ENCODE data around the gene PHACTR3. TPM values are rescaled to one million over a fixed set of nuclear protein-coding genes. Genes with fewer than 3 reads are reported as not detected.
"Not testable (repeated sequence)": the region's sequence is repeated elsewhere in the genome, so short reads cannot be mapped to it uniquely, and the experiment has no call there.

PHACTR3 gene
- total RNA-seq, 1 donor, result not detected

DNA sequence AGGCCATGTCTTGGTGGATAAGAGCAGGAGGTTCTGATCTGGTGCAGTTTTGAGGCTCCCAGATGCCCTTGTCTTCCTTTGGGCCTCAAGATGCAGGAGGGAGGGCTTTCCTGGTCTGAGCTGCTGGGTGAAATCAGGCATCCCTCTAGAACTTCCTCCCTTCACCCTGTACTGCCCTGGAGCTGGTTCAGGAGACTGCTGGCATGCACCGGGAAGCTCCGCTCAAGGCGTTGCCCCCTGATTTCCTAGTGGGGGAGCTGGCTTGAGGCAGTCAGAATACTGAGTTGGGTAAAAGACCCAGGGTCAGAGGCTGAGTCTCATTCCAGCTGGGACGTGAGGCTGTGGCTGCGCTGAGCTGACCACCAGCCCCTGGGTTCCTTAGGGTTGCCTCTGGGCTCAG lies 12.0 kb downstream of the PHACTR3 start:
- Histone ChIP-seq H3K27me3 (ENCODE audit: insufficient read depth, low read length) (no peaks in the 10 kb centered on the region), H3K27ac (ENCODE audit: low read depth, low read length) (no peak overlapping the region), H3K4me2 (ENCODE audit: insufficient read depth, low read length) (no peak overlapping the region), H3K4me1 (ENCODE audit: insufficient read depth, low read length) (no peaks in the 10 kb centered on the region), H3K36me3 (ENCODE audit: insufficient read depth, low read length) (no peaks in the 10 kb centered on the region), H3K4me3 (ENCODE audit: insufficient read depth, low read length) (no peak overlapping the region), H2AFZ (ENCODE audit: low read length) (no peak overlapping the region), H3K9me3 (ENCODE audit: low read depth, low read length) (no peaks in the 10 kb centered on the region), H4K20me1 (ENCODE audit: insufficient read depth, low read length) (no peaks in the 10 kb centered on the region), H3K79me2 (ENCODE audit: insufficient read depth, low read length) (no peaks in the 10 kb centered on the region)
- TF ChIP-seq, protein P1, sequence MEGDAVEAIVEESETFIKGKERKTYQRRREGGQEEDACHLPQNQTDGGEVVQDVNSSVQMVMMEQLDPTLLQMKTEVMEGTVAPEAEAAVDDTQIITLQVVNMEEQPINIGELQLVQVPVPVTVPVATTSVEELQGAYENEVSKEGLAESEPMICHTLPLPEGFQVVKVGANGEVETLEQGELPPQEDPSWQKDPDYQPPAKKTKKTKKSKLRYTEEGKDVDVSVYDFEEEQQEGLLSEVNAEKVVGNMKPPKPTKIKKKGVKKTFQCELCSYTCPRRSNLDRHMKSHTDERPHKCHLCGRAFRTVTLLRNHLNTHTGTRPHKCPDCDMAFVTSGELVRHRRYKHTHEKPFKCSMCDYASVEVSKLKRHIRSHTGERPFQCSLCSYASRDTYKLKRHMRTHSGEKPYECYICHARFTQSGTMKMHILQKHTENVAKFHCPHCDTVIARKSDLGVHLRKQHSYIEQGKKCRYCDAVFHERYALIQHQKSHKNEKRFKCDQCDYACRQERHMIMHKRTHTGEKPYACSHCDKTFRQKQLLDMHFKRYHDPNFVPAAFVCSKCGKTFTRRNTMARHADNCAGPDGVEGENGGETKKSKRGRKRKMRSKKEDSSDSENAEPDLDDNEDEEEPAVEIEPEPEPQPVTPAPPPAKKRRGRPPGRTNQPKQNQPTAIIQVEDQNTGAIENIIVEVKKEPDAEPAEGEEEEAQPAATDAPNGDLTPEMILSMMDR (IDR thresholded peaks at IDR 0.05; ENCODE audit: extremely low read depth, low read depth, low read length), result no peak
- DNase-seq (ENCODE audit: insufficient read length, low spot score, missing footprints), result no peak

GRCh38 chr20:59617221-59617620 lies 12.9 kb downstream of the PHACTR3 start:
- Histone ChIP-seq H2AFZ (ENCODE audit: low read length) (no peak overlapping the region), H3K4me1 (ENCODE audit: insufficient read depth, low read length) (no peaks in the 10 kb centered on the region), H3K4me3 (ENCODE audit: insufficient read depth, low read length) (no peak overlapping the region), H3K9me3 (ENCODE audit: low read depth, low read length) (no peaks in the 10 kb centered on the region), H3K79me2 (ENCODE audit: insufficient read depth, low read length) (no peaks in the 10 kb centered on the region), H4K20me1 (ENCODE audit: insufficient read depth, low read length) (no peaks in the 10 kb centered on the region), H3K27ac (ENCODE audit: low read depth, low read length) (no peak overlapping the region), H3K27me3 (ENCODE audit: insufficient read depth, low read length) (no peaks in the 10 kb centered on the region), H3K36me3 (ENCODE audit: insufficient read depth, low read length) (no peaks in the 10 kb centered on the region), H3K4me2 (ENCODE audit: insufficient read depth, low read length) (no peak overlapping the region)
- DNase-seq (ENCODE audit: insufficient read length, low spot score, missing footprints), result no peak
- TF ChIP-seq, protein P1 (IDR thresholded peaks at IDR 0.05; ENCODE audit: extremely low read depth, low read depth, low read length), result no peak

- no peak overlapping the region for H3K4me3 ChIP-seq (ENCODE audit: insufficient read depth, low read length)
- no peaks in the 10 kb centered on the region for H3K9me3 ChIP-seq (ENCODE audit: low read depth, low read length)
- no peak overlapping the region for H2AFZ ChIP-seq (ENCODE audit: low read length)
- no peaks in the 10 kb centered on the region for H3K27me3 ChIP-seq (ENCODE audit: insufficient read depth, low read length)
- no peaks in the 10 kb centered on the region for H4K20me1 ChIP-seq (ENCODE audit: insufficient read depth, low read length)
- no peaks in the 10 kb centered on the region for H3K79me2 ChIP-seq (ENCODE audit: insufficient read depth, low read length)
- no peak overlapping the region for H3K27ac ChIP-seq (ENCODE audit: low read depth, low read length)
- no peaks in the 10 kb centered on the region for H3K36me3 ChIP-seq (ENCODE audit: insufficient read depth, low read length)
- no peak overlapping the region for H3K4me2 ChIP-seq (ENCODE audit: insufficient read depth, low read length)
- TF ChIP-seq, protein P1 (IDR thresholded peaks at IDR 0.05; ENCODE audit: extremely low read depth, low read depth, low read length), result no peak
- no peaks in the 10 kb centered on the region for H3K4me1 ChIP-seq (ENCODE audit: insufficient read depth, low read length)
- DNase-seq (ENCODE audit: insufficient read length, low spot score, missing footprints), result no peak
These were observed 13.8 kb downstream of the PHACTR3 start for GRCh38 chr20:59618131-59618530.

DNA sequence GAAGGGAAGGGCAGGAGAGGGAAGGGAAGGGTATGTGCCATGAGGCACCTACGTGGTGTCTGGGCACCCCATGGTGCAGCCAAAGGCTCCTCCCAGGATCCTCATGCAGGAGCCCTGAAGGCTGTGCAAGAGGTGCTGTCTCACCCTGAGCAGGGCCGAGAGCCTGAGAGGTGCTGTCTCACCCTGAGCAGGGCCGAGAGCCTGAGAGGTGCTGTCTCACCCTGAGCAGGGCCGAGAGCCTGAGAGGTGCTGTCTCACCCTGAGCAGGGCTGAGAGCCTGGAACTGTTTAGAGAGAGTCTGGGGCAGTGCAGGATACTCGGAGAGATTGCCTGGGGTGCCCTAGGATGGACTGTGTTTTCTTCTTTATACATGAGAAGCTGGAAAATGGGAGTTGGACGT lies 14.2 kb downstream of the PHACTR3 start:
- H3K27ac ChIP-seq (ENCODE audit: low read depth, low read length); H3K79me2 ChIP-seq (ENCODE audit: insufficient read depth, low read length); DNase-seq (ENCODE audit: insufficient read length, low spot score, missing footprints); H3K27me3 ChIP-seq (ENCODE audit: insufficient read depth, low read length); H3K4me1 ChIP-seq (ENCODE audit: insufficient read depth, low read length); H3K4me2 ChIP-seq (ENCODE audit: insufficient read depth, low read length); H2AFZ ChIP-seq (ENCODE audit: low read length); H4K20me1 ChIP-seq (ENCODE audit: insufficient read depth, low read length); H3K36me3 ChIP-seq (ENCODE audit: insufficient read depth, low read length); H3K9me3 ChIP-seq (ENCODE audit: low read depth, low read length); H3K4me3 ChIP-seq (ENCODE audit: insufficient read depth, low read length): not testable (repeated sequence)

All from osteoblast (primary cell).